HCT116 (cell line): ENCODE measurements around the gene FOXA2. TPM values are rescaled to one million over a fixed set of nuclear protein-coding genes. Genes with fewer than 3 reads are reported as not detected.

ENCODE experiments used
- ATAC-seq: fragments of 200-7000 bp; cut with Tn5 transposase; 2 replicates; pipeline ENCODE4 v1.9.1; 2020; ENCODE audit warnings: mild to moderate bottlenecking, moderate library complexity
- BruUV-seq: library from RNA; stranded (reverse); fragments of 400-500 nt; replicated peaks from 2 replicates; lab custom pipeline; 2021; lab: Mats Ljungman, UMichigan
- CTCF ChIA-PET: fragments of 300-600 bp; sonication (Branson Sonifier 250); formaldehyde crosslinking; loops from one replicate; lab custom pipeline; 2021; ENCODE audit warnings: antibody characterized with exemption; lab: Charles Lee
- POLR2A ChIA-PET: fragments of 300-600, 350-600 bp; sonication (Branson Sonifier 250); formaldehyde crosslinking; loops from one replicate; lab custom pipeline; 2021; ENCODE audit warnings: antibody characterized with exemption; lab: Charles Lee
- RAD21 ChIA-PET, 2 experiments: fragments of 300-600 bp; sonication (Branson Sonifier 250); formaldehyde crosslinking; loops; one replicate each; lab custom pipeline; 2023; ENCODE audit warnings: low total read pairs in 2 of 2; ENCODE audit not compliant: uncharacterized antibody in 2 of 2, unreplicated experiment in 2 of 2, low non-redundant PET in 1 of 2; lab: Charles Lee
- DNase-seq: peaks from one replicate; pipeline ENCODE4 v3.0.0-alpha.2; 2010; ENCODE audit warnings: low read depth, low spot score
- H2AFZ ChIP-seq: fragments of 200-600 bp; shearing (Covaris generic), sonication (generic); 2 replicates; pipeline ENCODE4 v1.6.1; 2017; ENCODE audit warnings: low read depth, mixed run types, mixed read lengths, antibody characterized with exemption, low read length; ENCODE audit not compliant: poor library complexity, severe bottlenecking
- H3K27ac ChIP-seq: 2 replicates; pipeline ENCODE4 v1.5.1; 2012; ENCODE audit warnings: low read depth, low read length
- H3K27me3 ChIP-seq: fragments of 200-600 bp; sonication (generic); 2 replicates; pipeline ENCODE4 v1.6.1; 2016; ENCODE audit warnings: mixed run types, low read length, mixed read lengths; ENCODE audit not compliant: insufficient read depth
- H3K36me3 ChIP-seq, 2 experiments: fragments of 200-500 bp in 1 of 2; fragments of 200-600 bp in 1 of 2; sonication (Bioruptor generic) in 1 of 2; sonication (generic) in 1 of 2; 2 replicates each; pipeline versions ENCODE4 v1.5.1 to v1.6.1; 2014 to 2016; ENCODE audit warnings: low read length in 2 of 2, inconsistent platforms in 1 of 2, mixed read lengths in 1 of 2, mixed run types in 1 of 2; ENCODE audit not compliant: insufficient read depth in 2 of 2, control insufficient read depth in 1 of 2
- H3K4me1 ChIP-seq, 2 experiments: fragments of 200-600 bp in 1 of 2; sonication (generic) in 1 of 2; 2 replicates each; pipeline versions ENCODE4 v1.5.1 to v1.6.1; 2012 to 2017; ENCODE audit warnings: low read length in 2 of 2, inconsistent platforms in 1 of 2, mild to moderate bottlenecking in 1 of 2, mixed read lengths in 1 of 2, mixed run types in 1 of 2, moderate library complexity in 1 of 2; ENCODE audit not compliant: insufficient read depth in 2 of 2, control insufficient read depth in 1 of 2
- H3K4me2 ChIP-seq: fragments of 200-600 bp; sonication (generic); 2 replicates; pipeline ENCODE4 v1.6.1; 2017; ENCODE audit warnings: mixed run types, low read length, mixed read lengths
- H3K4me3 ChIP-seq, 2 experiments: fragments of 200-600 bp in 1 of 2; sonication (generic) in 1 of 2; replicated peaks in 1 of 2; 2 replicates each; pipeline ENCODE4 v1.5.1; 2011 to 2016; ENCODE audit warnings: low read length in 2 of 2, control low read depth in 1 of 2, low read depth in 1 of 2, mild to moderate bottlenecking in 1 of 2, mixed read lengths in 1 of 2, mixed run types in 1 of 2
- H3K79me2 ChIP-seq: fragments of 200-600 bp; sonication (generic); 2 replicates; pipeline ENCODE4 v1.6.1; 2017; ENCODE audit warnings: mild to moderate bottlenecking, mixed run types, low read length, moderate library complexity, mixed read lengths; ENCODE audit not compliant: insufficient read depth
- H3K9ac ChIP-seq: fragments of 200-600 bp; sonication (generic); 2 replicates; pipeline ENCODE4 v1.6.1; 2016; ENCODE audit warnings: low read length, mixed read lengths
- H3K9me2 ChIP-seq: fragments of 200-600 bp; sonication (generic), shearing (Covaris generic); 2 replicates; pipeline ENCODE4 v1.6.1; 2017; ENCODE audit warnings: mixed run types, mild to moderate bottlenecking, moderate library complexity; ENCODE audit not compliant: insufficient read depth
- H3K9me3 ChIP-seq, 2 experiments: fragments of 200-500 bp in 1 of 2; fragments of 200-600 bp in 1 of 2; sonication (Bioruptor generic) in 1 of 2; sonication (generic) in 1 of 2; 2 replicates each; pipeline ENCODE4 v1.6.1; 2014 to 2017; ENCODE audit warnings: low read length in 2 of 2, mixed read lengths in 2 of 2, inconsistent platforms in 1 of 2, low read depth in 1 of 2, mild to moderate bottlenecking in 1 of 2, mixed run types in 1 of 2, moderate library complexity in 1 of 2; ENCODE audit not compliant: control insufficient read depth in 1 of 2, insufficient read depth in 1 of 2
- H4K20me1 ChIP-seq: fragments of 200-600 bp; sonication (generic), shearing (Covaris generic); 2 replicates; pipeline ENCODE4 v1.6.1; 2017; ENCODE audit warnings: mixed run types, mild to moderate bottlenecking, moderate library complexity; ENCODE audit not compliant: insufficient read depth
- ATF3 ChIP-seq: IDR thresholded peaks from 2 replicates; pipeline ENCODE4 v1.6.1; 2012
- CBX3 ChIP-seq: IDR thresholded peaks from 2 replicates; pipeline ENCODE4 v1.6.1; 2012; ENCODE audit warnings: low read depth
- CTCF ChIP-seq, 3 experiments: fragments of 200-600 bp in 1 of 3; sonication (generic) in 1 of 3; IDR thresholded peaks in 2 of 3; conservative IDR thresholded peaks in 1 of 3; 2 replicates each; pipeline ENCODE4 v1.5.1; 2012 to 2017; ENCODE audit warnings: low read depth in 2 of 3, low read length in 2 of 3, antibody characterized with exemption in 1 of 3, borderline replicate concordance in 1 of 3, control low read depth in 1 of 3, mild to moderate bottlenecking in 1 of 3, mixed read lengths in 1 of 3, mixed run types in 1 of 3, moderate library complexity in 1 of 3; ENCODE audit not compliant: insufficient read depth in 1 of 3
- EGR1 ChIP-seq: IDR thresholded peaks from 2 replicates; pipeline ENCODE4 v1.6.1; 2012; ENCODE audit warnings: low read depth
- ELF1 ChIP-seq: IDR thresholded peaks from 2 replicates; pipeline ENCODE4 v1.6.1; 2012; ENCODE audit warnings: low read depth, borderline replicate concordance
- EZH2phosphoT487 ChIP-seq: fragments of 200-600 bp; IDR thresholded peaks from 2 replicates; pipeline ENCODE4 v1.6.1; 2018; ENCODE audit warnings: antibody characterized with exemption, borderline replicate concordance
- RAD21 ChIP-seq: IDR thresholded peaks from 2 replicates; pipeline ENCODE4 v1.6.1; 2012; ENCODE audit warnings: low read depth, mild to moderate bottlenecking
- SIN3A ChIP-seq: IDR thresholded peaks from 2 replicates; pipeline ENCODE4 v1.6.1; 2012; ENCODE audit warnings: low read depth
- SRF ChIP-seq: IDR thresholded peaks from 2 replicates; pipeline ENCODE4 v1.6.1; 2012; ENCODE audit warnings: low read depth
- TCF7L2 ChIP-seq: IDR thresholded peaks from 2 replicates; pipeline ENCODE4 v1.7.0; 2011; ENCODE audit warnings: borderline replicate concordance, inconsistent platforms; ENCODE audit not compliant: insufficient read depth, insufficient read length; ENCODE audit errors: extremely low read depth
- YY1 ChIP-seq: IDR thresholded peaks from 2 replicates; pipeline ENCODE4 v1.6.1; 2011; ENCODE audit warnings: low read length, low read depth, moderate library complexity, mild to moderate bottlenecking; ENCODE audit not compliant: insufficient replicate concordance; ENCODE audit errors: extremely low read depth
- ZBTB33 ChIP-seq: IDR thresholded peaks from 2 replicates; pipeline ENCODE4 v1.6.1; 2011; ENCODE audit warnings: mild to moderate bottlenecking, low read length, moderate library complexity; ENCODE audit not compliant: insufficient replicate concordance; ENCODE audit errors: extremely low read depth
- ZFX ChIP-seq: fragments of 450-650 bp; IDR thresholded peaks from 2 replicates; pipeline ENCODE4 v1.6.1; 2017
- ZNF274 ChIP-seq: fragments of 200-500 bp; sonication (Bioruptor generic); IDR thresholded peaks from 2 replicates; pipeline ENCODE4 v1.6.1; 2014; ENCODE audit warnings: mild to moderate bottlenecking, low read depth, low read length, inconsistent platforms
- intact Hi-C: fragments of 100-400 bp; cut with micrococcal nuclease; formaldehyde crosslinking; loops from 2 replicates; pipeline ENCODE4 v1.10.0; 2022
- total RNA-seq: library from RNA; stranded (reverse); gene quantifications from one replicate; pipeline ENCODE4 v1.2.1, GENCODE V29; 2021; ENCODE audit not compliant: unreplicated experiment

The FOXA2 gene
- total RNA-seq, 1 experiment from 2014 or later = 0.10 TPM

GRCh38 chr20:22597303-22597702 lies 12.9 kb upstream of the FOXA2 start:
- POLR2A ChIA-PET = no interaction called here
- intact Hi-C loops = no loop called here
- CTCF ChIA-PET = interaction anchor here (3.1 kb wide), 1 partner anchor 11 kb away, joined by 11 read pairs; no protein-coding TSS in a partner anchor

GRCh38 chr20:22590662-22591061 lies 6.3 kb upstream of the FOXA2 start:
- Histone ChIP-seq H3K9me2 (no peaks in the 10 kb centered on the region), H3K4me2 (no peak overlapping the region), H3K9ac (no peak overlapping the region), H3K36me3 (no peaks in the 10 kb centered on the region), H2AFZ (no peak overlapping the region), H3K27ac (no peak overlapping the region), H3K79me2 (no peaks in the 10 kb centered on the region), H3K9me3 (no peaks in the 10 kb centered on the region), H4K20me1 (no peaks in the 10 kb centered on the region), H3K4me1 (no peaks in the 10 kb centered on the region), H3K4me3 (no peak overlapping the region), H3K27me3 (peaks cover 50% of the 10 kb centered on the region)
- BruUV-seq = no TSS peak
- ChIA-PET RAD21 (no interaction called here), CTCF (interaction anchor here (1.3 kb wide), 1 partner anchor 256 kb away, joined by 3 read pairs; no protein-coding TSS in a partner anchor), POLR2A (interaction anchor here (0.7 kb wide), 1 partner anchor 432 kb away, joined by 3 read pairs; no protein-coding TSS in a partner anchor)
- DNase-seq (no peak), ATAC-seq (no peak)
- intact Hi-C loops = no loop called here
- TF ChIP-seq ELF1 = no peak
- TF ChIP-seq CTCF (IDR thresholded peaks at IDR 0.05 in 2 of 3, conservative IDR thresholded peaks at IDR 0.05 in 1 of 3; ENCODE audit: borderline replicate concordance in 1 of 3, insufficient read depth in 1 of 3, low read depth in 2 of 3, low read length in 2 of 3) = no peak
- TF ChIP-seq SIN3A = no peak
- TF ChIP-seq ZNF274 = no peak
- no peak for TF ChIP-seq EGR1
- TF ChIP-seq TCF7L2 = no peak
- no peak for TF ChIP-seq CBX3
- no peak for TF ChIP-seq RAD21
- TF ChIP-seq ATF3 = no peak
- TF ChIP-seq SRF = no peak
- TF ChIP-seq ZFX = no peak
- TF ChIP-seq EZH2phosphoT487 = no peak
- no peak for TF ChIP-seq YY1

More at GRCh38 chr20:22597303-22597702, 12.9 kb upstream of the FOXA2 start:
- Histone ChIP-seq H3K79me2 (no peaks in the 10 kb centered on the region), H4K20me1 (no peaks in the 10 kb centered on the region), H3K4me3 (no peak overlapping the region), H2AFZ (no peak overlapping the region), H3K4me2 (no peak overlapping the region), H3K27me3 (peaks cover 24% of the 10 kb centered on the region; the same call in 1 of the 2 replicates), H3K4me1 (no peaks in the 10 kb centered on the region), H3K27ac (no peak overlapping the region), H3K9ac (no peak overlapping the region), H3K36me3 (no peaks in the 10 kb centered on the region), H3K9me3 (no peaks in the 10 kb centered on the region), H3K9me2 (no peaks in the 10 kb centered on the region)
- no peak for DNase-seq
- TF ChIP-seq ZBTB33 = no peak
- no TSS peak for BruUV-seq
- RAD21 ChIA-PET = no interaction called here
- no peak for ATAC-seq
